Fibroblast of lung (primary cell): ENCODE measurements around the gene TMEM120B. TPM values are rescaled to one million over a fixed set of nuclear protein-coding genes. Genes with fewer than 3 reads are reported as not detected.
"Not testable (repeated sequence)": the region's sequence is repeated elsewhere in the genome, so short reads cannot be mapped to it uniquely, and the experiment has no call there.

Experiments
- DNase-seq, 2 donors: peaks; one replicate each; pipeline versions ENCODE4 v3.0.0 to v3.0.0-alpha.2; 2010; ENCODE audit warnings: low read depth in 2 of 2
- H2AFZ ChIP-seq: 2 replicates; pipeline ENCODE4 v1.5.1; 2012; ENCODE audit warnings: low read length, control low read depth, inconsistent platforms
- H3K27ac ChIP-seq: 2 replicates; pipeline ENCODE4 v1.5.1; 2011; ENCODE audit warnings: low read length, control low read depth; ENCODE audit not compliant: insufficient read depth
- H3K27me3 ChIP-seq: 2 replicates; pipeline ENCODE4 v1.5.1; 2011; ENCODE audit warnings: mild to moderate bottlenecking, low read length; ENCODE audit not compliant: control insufficient read depth, insufficient read depth
- H3K36me3 ChIP-seq: 2 replicates; pipeline ENCODE4 v1.5.1; 2011; ENCODE audit warnings: low read length; ENCODE audit not compliant: control insufficient read depth, insufficient read depth
- H3K4me1 ChIP-seq: 2 replicates; pipeline ENCODE4 v1.5.1; 2011; ENCODE audit warnings: low read length; ENCODE audit not compliant: control insufficient read depth, insufficient read depth; ENCODE audit errors: extremely low read depth
- H3K4me2 ChIP-seq: 2 replicates; pipeline ENCODE4 v1.5.1; 2011; ENCODE audit warnings: low read length, control low read depth; ENCODE audit not compliant: insufficient read depth; ENCODE audit errors: extremely low read depth
- H3K4me3 ChIP-seq, 4 experiments: fragments of 200-600 bp in 1 of 4; sonication (generic) in 1 of 4; replicated peaks in 1 of 4; 2 replicates each; pipeline ENCODE4 v1.5.1; 2011 to 2016; ENCODE audit warnings: low read length in 4 of 4, low read depth in 3 of 4, mild to moderate bottlenecking in 3 of 4, control low read depth in 2 of 4, inconsistent platforms in 1 of 4, mixed read lengths in 1 of 4; ENCODE audit not compliant: insufficient read depth in 1 of 4; ENCODE audit errors: control extremely low read depth in 1 of 4
- H3K79me2 ChIP-seq: 2 replicates; pipeline ENCODE4 v1.5.1; 2012; ENCODE audit warnings: mild to moderate bottlenecking, low read length, inconsistent platforms; ENCODE audit not compliant: control insufficient read depth, insufficient read depth
- H3K9ac ChIP-seq: 2 replicates; pipeline ENCODE4 v1.5.1; 2011; ENCODE audit warnings: mild to moderate bottlenecking, low read length, control low read depth; ENCODE audit not compliant: insufficient read depth
- H3K9me3 ChIP-seq: 2 replicates; pipeline ENCODE4 v1.5.1; 2012; ENCODE audit warnings: low read depth, low read length; ENCODE audit not compliant: control insufficient read depth, insufficient read depth
- H4K20me1 ChIP-seq: 2 replicates; pipeline ENCODE4 v1.5.1; 2011; ENCODE audit warnings: low read length; ENCODE audit not compliant: control insufficient read depth, insufficient read depth; ENCODE audit errors: extremely low read depth
- CTCF ChIP-seq, 2 donors: IDR thresholded peaks in 1 of 2; conservative IDR thresholded peaks in 1 of 2; 1 replicate in 1 of 2; 2 replicates in 1 of 2; pipeline ENCODE4 v1.5.1; 2011 to 2012; ENCODE audit warnings: low read length in 2 of 2, control low read depth in 1 of 2, inconsistent platforms in 1 of 2, low read depth in 1 of 2, mild to moderate bottlenecking in 1 of 2
- EZH2 ChIP-seq: IDR thresholded peaks from 2 replicates; pipeline ENCODE4 v1.5.1; 2012; ENCODE audit warnings: low read length, control low read depth, mild to moderate bottlenecking; ENCODE audit errors: missing control alignments
- polyA plus RNA-seq, 2 donors: library from polyadenylated mRNA; depleted of rRNA in 1 of 2; stranded (reverse) in 1 of 2; unstranded in 1 of 2; fragments of >200 nt; gene quantifications; 2 replicates each; pipeline ENCODE4 v1.2.1, GENCODE V29; 2011 to 2012; ENCODE audit warnings: missing spikeins in 1 of 2
- total RNA-seq: library from RNA; depleted of rRNA; stranded (reverse); fragments of >200 nt; gene quantifications from 2 replicates; pipeline ENCODE4 v1.2.1, GENCODE V29; 2014

The TMEM120B gene
- total and polyA plus RNA-seq, 2 donors (not counting 1 experiment from before 2014, with no cell fraction given), result 8.6 TPM

GRCh38 chr12:121693155-121693687 is 19.3 kb upstream of the TMEM120B start:
- H3K4me2 ChIP-seq, result no peak overlapping the region
- no peak overlapping the region for H3K9ac ChIP-seq
- no peaks in the 10 kb centered on the region for H4K20me1 ChIP-seq
- no peaks in the 10 kb centered on the region for H3K9me3 ChIP-seq
- no peak for DNase-seq
- H3K4me3 ChIP-seq, result no peak overlapping the region
- TF ChIP-seq EZH2, result no peak
- no peak for TF ChIP-seq CTCF (conservative IDR thresholded peaks at IDR 0.05 in 1 of 2, IDR thresholded peaks at IDR 0.05 in 1 of 2; ENCODE audit: low read depth in 1 of 2, low read length in 2 of 2)
- H3K27me3 ChIP-seq, result no peaks in the 10 kb centered on the region
- no peaks in the 10 kb centered on the region for H3K36me3 ChIP-seq
- no peaks in the 10 kb centered on the region for H3K4me1 ChIP-seq
- no peaks in the 10 kb centered on the region for H3K79me2 ChIP-seq
- H3K27ac ChIP-seq, result no peak overlapping the region
- H2AFZ ChIP-seq, result no peak overlapping the region

- Histone ChIP-seq H3K9me3 (no peaks in the 10 kb centered on the region), H3K4me2 (peak overlapping the region; percentile 52), H3K36me3 (no peaks in the 10 kb centered on the region), H2AFZ (no peak overlapping the region), H3K27ac (no peak overlapping the region), H4K20me1 (no peaks in the 10 kb centered on the region), H3K27me3 (no peaks in the 10 kb centered on the region), H3K4me3 (no peak overlapping the region), H3K9ac (no peak overlapping the region), H3K4me1 (no peaks in the 10 kb centered on the region), H3K79me2 (no peaks in the 10 kb centered on the region)
- peak; percentile 31 to 69 for DNase-seq
- TF ChIP-seq CTCF (conservative IDR thresholded peaks at IDR 0.05 in 1 of 2, IDR thresholded peaks at IDR 0.05 in 1 of 2; ENCODE audit: low read depth in 1 of 2, low read length in 2 of 2) (peak; percentile 32 to 35), EZH2 (no peak)
Observed at GRCh38 chr12:121697093-121697698, 15.4 kb upstream of the TMEM120B start.

GRCh38 chr12:121697861-121698260 is 14.7 kb upstream of the TMEM120B start:
- H3K36me3 ChIP-seq, H3K27ac ChIP-seq, H4K20me1 ChIP-seq, H3K4me1 ChIP-seq, H3K9ac ChIP-seq, DNase-seq, H3K4me3 ChIP-seq, H3K9me3 ChIP-seq, H3K4me2 ChIP-seq, H2AFZ ChIP-seq, H3K27me3 ChIP-seq, H3K79me2 ChIP-seq: not testable (repeated sequence)
